Muscle of back (tissue), 10 donors: Measurements from ENCODE around the gene OR1L6. TPM values are rescaled to one million over a fixed set of nuclear protein-coding genes. Genes with fewer than 3 reads are reported as not detected.

Source experiments
- polyA plus RNA-seq, 10 donors: library from polyadenylated mRNA; unstranded; fragments of 120-200 nt; gene quantifications; one replicate each; pipeline ENCODE4 v1.2.1, GENCODE V29; 2013; ENCODE audit not compliant: insufficient read length in 10 of 10

Gene OR1L6
- polyA plus RNA-seq, 10 donors: not detected

Other genes starting within 250 kb of the OR1L6 start
- not detected for gene OR1J2, start 231.5 kb upstream of the OR1L6 start, polyA plus RNA-seq
- not detected for gene OR1J4, start 223.2 kb upstream of the OR1L6 start, polyA plus RNA-seq
- not detected for gene OR1N1, start 215.0 kb upstream of the OR1L6 start, polyA plus RNA-seq
- gene OR1N2, start 189.2 kb upstream of the OR1L6 start, polyA plus RNA-seq: not detected
- under 1 TPM in 8 of 10 donors, not detected in 2; 0.08 to 0.23 (median 0.13) TPM for gene OR1L8, start 158.9 kb upstream of the OR1L6 start, polyA plus RNA-seq
- gene OR1Q1, start 127.6 kb upstream of the OR1L6 start, polyA plus RNA-seq: not detected
- gene OR1B1, start 84.7 kb upstream of the OR1L6 start, polyA plus RNA-seq: not detected
- not detected for gene OR1L1, start 80.6 kb upstream of the OR1L6 start, polyA plus RNA-seq
- gene OR1L3, start 67.2 kb upstream of the OR1L6 start, polyA plus RNA-seq: not detected
- gene OR1L4, start 18.3 kb upstream of the OR1L6 start, polyA plus RNA-seq: not detected
- not detected for gene OR5C1, start 46.6 kb downstream of the OR1L6 start, polyA plus RNA-seq
- gene OR1K1, start 57.8 kb downstream of the OR1L6 start, polyA plus RNA-seq: not detected
- gene PDCL, start 86.3 kb downstream of the OR1L6 start, polyA plus RNA-seq: 10 to 100 TPM; 17.0 to 25.3 (median 19.4) TPM
- gene RC3H2, start 163.1 kb downstream of the OR1L6 start, polyA plus RNA-seq: 10 to 100 TPM; 24.2 to 34.4 (median 30.8) TPM
- 10 to 100 TPM in 9 of 10 donors, 1 to 10 TPM in 1; 9.1 to 13.7 (median 10.8) TPM for gene ZBTB6, start 171.0 kb downstream of the OR1L6 start, polyA plus RNA-seq
- 10 to 100 TPM in 3 of 10 donors, 1 to 10 TPM in 7; 6.5 to 10.4 (median 9.0) TPM for gene ZBTB26, start 189.2 kb downstream of the OR1L6 start, polyA plus RNA-seq
- gene RABGAP1, start 198.7 kb downstream of the OR1L6 start, polyA plus RNA-seq: 10 to 100 TPM; 25.5 to 41.1 (median 35.0) TPM